OCI-LY3 (cell line): ENCODE results near the gene RASGRP3.
A peak's percentile ranks its signal among the peaks of the same experiment; 100 is the strongest.

ENCODE experiments used
- H2AFZ ChIP-seq: fragments of 200-600, 300-600 bp; shearing (Covaris generic); 2 replicates; pipeline ENCODE4 v1.6.0; 2014; ENCODE audit warnings: antibody characterized with exemption, low read depth, low read length
- H3K27ac ChIP-seq: fragments of 200-600, 300-600 bp; sonication (generic); 2 replicates; pipeline ENCODE4 v1.5.1; 2014; ENCODE audit warnings: mild to moderate bottlenecking, low read length, moderate library complexity, mixed read lengths
- H3K27me3 ChIP-seq: fragments of 200-600, 300-600 bp; sonication (generic); 2 replicates; pipeline ENCODE4 v1.6.1; 2014; ENCODE audit warnings: low read depth, low read length, mixed read lengths
- H3K36me3 ChIP-seq: fragments of 200-600, 300-600 bp; sonication (generic); replicated peaks from 2 replicates; pipeline ENCODE3; 2014; ENCODE audit warnings: low read depth, low read length, mixed read lengths
- H3K4me1 ChIP-seq: fragments of 300-600, 200-600 bp; sonication (generic); 2 replicates; pipeline ENCODE4 v1.6.1; 2014; ENCODE audit warnings: low read length, mixed read lengths
- H3K4me2 ChIP-seq: fragments of 200-600, 300-600 bp; sonication (generic); 2 replicates; pipeline ENCODE4 v1.6.1; 2014; ENCODE audit warnings: low read length, mixed read lengths
- H3K4me3 ChIP-seq: fragments of 300-600, 200-600 bp; sonication (generic); 2 replicates; pipeline ENCODE4 v1.5.1; 2014; ENCODE audit warnings: antibody characterized with exemption, mild to moderate bottlenecking, low read length, moderate library complexity
- H3K79me2 ChIP-seq: fragments of 300-600, 200-600 bp; shearing (Covaris generic); 2 replicates; pipeline ENCODE4 v1.6.1; 2014; ENCODE audit warnings: mild to moderate bottlenecking, low read length, mixed read lengths
- H3K9ac ChIP-seq: fragments of 300-600, 200-600 bp; shearing (Covaris generic); 2 replicates; pipeline ENCODE4 v1.6.0; 2014; ENCODE audit warnings: mild to moderate bottlenecking, low read length, moderate library complexity
- H3K9me3 ChIP-seq: fragments of 200-600, 300-600 bp; shearing (Covaris generic); 2 replicates; pipeline ENCODE4 v1.6.1; 2014; ENCODE audit warnings: low read length, mixed read lengths; ENCODE audit not compliant: insufficient read depth
- H4K20me1 ChIP-seq: fragments of 200-600, 300-600 bp; sonication (generic); 2 replicates; pipeline ENCODE4 v1.6.1; 2016; ENCODE audit warnings: low read length, mixed read lengths; ENCODE audit not compliant: insufficient read depth
- CTCF ChIP-seq: fragments of 200-600, 300-600 bp; sonication (generic); IDR thresholded peaks from 2 replicates; pipeline ENCODE4 v1.5.1; 2014; ENCODE audit warnings: antibody characterized with exemption, low read length, low read depth
- EZH2phosphoT487 ChIP-seq: fragments of 200-600 bp; shearing (Covaris generic); IDR thresholded peaks from 2 replicates; pipeline ENCODE4 v1.6.1; 2018; ENCODE audit warnings: antibody characterized with exemption, mixed run types, low read depth

The RASGRP3 gene

DNA sequence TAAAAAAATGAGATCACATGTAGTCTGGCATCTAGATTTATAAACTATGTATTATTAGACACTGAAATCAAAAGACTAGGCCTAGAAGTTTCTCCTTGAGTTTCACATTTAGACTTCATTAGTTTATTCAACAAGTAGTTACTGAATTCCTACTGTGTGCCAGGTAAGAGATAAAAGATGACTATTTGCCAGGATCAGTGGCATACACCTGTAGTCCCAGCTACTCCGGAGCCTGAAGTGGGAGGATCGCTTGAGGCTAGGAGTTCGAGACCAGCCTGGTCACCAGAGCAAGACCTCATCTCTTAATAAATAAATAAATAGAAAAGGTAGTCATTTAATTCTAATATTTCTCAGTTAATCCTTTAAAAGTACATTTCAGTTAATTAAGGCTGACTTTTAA is 120.6 kb downstream of the RASGRP3 start:
- Histone ChIP-seq H3K27ac (no peak overlapping the region), H3K4me2 (peak overlapping the region; percentile 86), H4K20me1 (peaks cover 4% of the 10 kb centered on the region; the same call in 1 of the 2 replicates), H3K79me2 (peaks cover 45% of the 10 kb centered on the region), H3K4me3 (peak overlapping the region; percentile 88; the same call in 1 of the 2 replicates), H3K4me1 (peaks cover 12% of the 10 kb centered on the region), H3K9me3 (no peaks in the 10 kb centered on the region), H3K27me3 (no peaks in the 10 kb centered on the region), H2AFZ (no peak overlapping the region), H3K9ac (no peak overlapping the region), H3K36me3 (peaks cover 26% of the 10 kb centered on the region)
- TF ChIP-seq CTCF (no peak), EZH2phosphoT487 (no peak)

DNA sequence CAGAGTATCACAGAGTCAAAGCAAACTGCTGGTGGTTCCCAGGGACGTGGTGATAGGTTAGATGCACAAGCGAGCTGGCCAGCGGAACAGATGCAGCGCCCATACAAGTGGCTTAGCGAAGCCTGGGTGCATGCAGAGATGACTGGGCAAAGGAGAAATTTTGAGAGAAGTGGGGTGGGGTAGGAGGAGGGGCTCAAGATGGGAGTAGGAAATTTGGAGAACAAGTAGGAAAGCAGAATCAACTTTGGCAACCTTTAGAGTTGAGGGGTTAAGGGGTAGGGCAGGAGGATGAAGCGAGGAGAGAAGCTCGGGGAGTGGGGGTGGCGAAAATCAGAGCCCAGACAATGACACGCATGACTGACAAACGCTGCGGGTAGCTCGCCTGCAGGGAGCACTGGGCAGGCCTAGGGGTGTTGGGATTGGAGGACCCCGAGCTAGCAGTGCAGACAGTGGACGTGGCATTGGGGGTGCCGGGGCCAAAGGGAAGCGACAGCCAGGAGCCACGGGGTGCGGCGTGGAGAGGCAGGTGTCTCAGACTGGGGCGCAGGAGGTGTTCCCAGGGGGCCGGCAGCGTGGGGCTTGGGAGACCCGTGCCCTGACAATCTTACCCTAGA is 122.2 kb downstream of the RASGRP3 start:
- H3K27ac ChIP-seq: peak overlapping the region; percentile 69
- peaks cover 4% of the 10 kb centered on the region; the same call in 1 of the 2 replicates for H4K20me1 ChIP-seq
- H3K36me3 ChIP-seq: peaks cover 13% of the 10 kb centered on the region
- peak overlapping the region; percentile 88 for H3K4me3 ChIP-seq
- no peaks in the 10 kb centered on the region for H3K27me3 ChIP-seq
- TF ChIP-seq CTCF: no peak
- TF ChIP-seq EZH2phosphoT487: no peak
- peak overlapping the region; percentile 87 for H3K9ac ChIP-seq
- H3K4me2 ChIP-seq: peak overlapping the region; percentile 86
- no peaks in the 10 kb centered on the region for H3K9me3 ChIP-seq
- H3K79me2 ChIP-seq: peaks cover 45% of the 10 kb centered on the region
- H2AFZ ChIP-seq: peak overlapping the region; percentile 43; the same call in 1 of the 2 replicates
- H3K4me1 ChIP-seq: peaks cover 12% of the 10 kb centered on the region

DNA sequence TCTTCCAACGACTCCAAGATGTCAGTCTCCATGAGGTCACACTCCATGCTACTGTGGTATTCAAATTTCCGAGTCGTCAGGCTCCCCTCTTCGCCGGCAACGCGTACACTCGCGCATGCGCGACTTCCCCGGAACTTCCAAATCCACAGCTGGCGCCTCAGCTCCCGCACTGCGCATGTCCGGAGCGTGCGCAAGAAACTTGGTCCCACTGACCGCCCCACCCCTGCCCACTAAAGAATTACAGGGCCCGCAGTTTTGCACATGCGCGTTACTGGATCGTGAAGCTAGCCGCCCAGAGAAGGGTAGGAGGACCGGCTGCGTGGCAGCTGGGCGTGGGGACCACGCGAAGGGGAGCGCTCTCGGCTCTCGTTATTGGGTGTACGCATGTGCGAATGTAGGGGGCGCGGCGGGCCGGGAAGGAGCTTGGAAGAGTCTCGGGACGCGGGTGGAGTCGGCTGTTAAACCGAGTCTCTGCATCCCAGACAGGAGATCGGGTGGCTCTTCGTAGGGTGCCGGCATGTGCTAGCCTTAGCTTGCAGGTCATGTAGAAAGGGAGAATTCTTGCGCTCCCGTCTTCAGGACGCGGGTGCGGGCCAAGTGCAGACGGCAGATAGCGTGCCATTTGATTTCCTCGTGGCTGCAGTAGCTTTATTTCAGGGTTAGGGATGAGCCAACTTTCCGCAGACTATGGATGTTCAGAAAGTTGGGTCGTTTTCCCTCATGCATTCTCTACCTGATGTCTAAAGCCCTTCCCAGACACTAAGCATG is 122.9 kb downstream of the RASGRP3 start, which contains the start of gene FAM98A:
Gene FAM98A, minus strand, starts transcription at position 125 of the 768 bp plus-strand sequence. Its CDS starts 78 bp downstream, at position 47.
- Histone ChIP-seq H2AFZ (peak within 1 kb of the TSS; percentile 88), H3K9me3 (no peaks in the 10 kb centered on the region), H3K9ac (peak within 1 kb of the TSS; percentile 87), H3K4me3 (peak within 1 kb of the TSS; percentile 88), H4K20me1 (peaks cover 4% of the 10 kb centered on the region; the same call in 1 of the 2 replicates), H3K36me3 (peaks cover 8% of the 10 kb centered on the region), H3K4me2 (peak within 1 kb of the TSS; percentile 91), H3K4me1 (peaks cover 12% of the 10 kb centered on the region), H3K27ac (peak within 1 kb of the TSS; percentile 69), H3K27me3 (no peaks in the 10 kb centered on the region), H3K79me2 (peaks cover 45% of the 10 kb centered on the region)
- TF ChIP-seq EZH2phosphoT487: no peak
- peak; percentile 19; the same call in 1 of the 2 replicates for TF ChIP-seq CTCF

DNA sequence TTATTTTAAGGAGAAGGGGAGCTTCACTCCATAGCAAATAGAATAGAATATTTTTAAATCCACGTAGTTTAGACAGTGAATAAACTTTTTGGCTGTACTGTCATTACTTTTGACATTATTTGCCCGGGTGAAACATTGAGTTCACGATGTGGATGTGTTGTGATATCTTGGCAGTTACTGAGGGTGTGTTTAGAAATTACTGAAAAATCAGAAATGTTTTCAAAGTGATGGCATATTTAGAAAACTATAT is 123.4 kb downstream of the RASGRP3 start:
- peak overlapping the region; percentile 91 for H3K4me2 ChIP-seq
- peaks cover 4% of the 10 kb centered on the region; the same call in 1 of the 2 replicates for H4K20me1 ChIP-seq
- H2AFZ ChIP-seq: peak overlapping the region; percentile 88
- peak overlapping the region; percentile 88 for H3K4me3 ChIP-seq
- no peak for TF ChIP-seq CTCF
- TF ChIP-seq EZH2phosphoT487: no peak
- peaks cover 5% of the 10 kb centered on the region for H3K36me3 ChIP-seq
- no peaks in the 10 kb centered on the region for H3K9me3 ChIP-seq
- H3K9ac ChIP-seq: peak overlapping the region; percentile 67
- H3K27me3 ChIP-seq: no peaks in the 10 kb centered on the region
- no peak overlapping the region for H3K27ac ChIP-seq
- H3K79me2 ChIP-seq: peaks cover 42% of the 10 kb centered on the region
- peaks cover 12% of the 10 kb centered on the region for H3K4me1 ChIP-seq
